ENCODE measurements around the gene MTIF2. TPM values are rescaled to one million over a fixed set of nuclear protein-coding genes. Genes with fewer than 3 reads are reported as not detected.

Gene MTIF2
- total and polyA plus RNA-seq, 9 of the 15 experiments (the other 6 are each of a cell fraction or from before 2014, with no cell fraction given), result 58.7 to 143 (median 105) TPM

GRCh38 chr2:55268907-55269644 is at the start of gene MTIF2 (continued):
- TF ChIP-seq CCNT2 (IDR thresholded peaks at IDR 0.05; ENCODE audit: borderline replicate concordance, extremely low read depth, insufficient read length, low read depth, low read length), result peak; percentile 58
- no peak for TF ChIP-seq ZNF274 (IDR thresholded peaks at IDR 0.05; ENCODE audit: borderline replicate concordance, low read depth, low read length)
- TF ChIP-seq PHF8 (IDR thresholded peaks at IDR 0.05; ENCODE audit: borderline replicate concordance, low read length), result peak; percentile 98
- TF ChIP-seq ZBED1 (IDR thresholded peaks at IDR 0.05), result peak; percentile 89
- TF ChIP-seq NFE2 (IDR thresholded peaks at IDR 0.05; ENCODE audit: low read depth), result no peak
- TF ChIP-seq KAT2B (IDR thresholded peaks at IDR 0.05; ENCODE audit: low read depth, low read length), result no peak
- peak; percentile 84 for TF ChIP-seq POLR2H (tag; IDR thresholded peaks at IDR 0.05; ENCODE audit: low read depth)
- TF ChIP-seq MAFG (tag; conservative IDR thresholded peaks at IDR 0.05), result no peak
- TF ChIP-seq PHB2 (IDR thresholded peaks at IDR 0.05; ENCODE audit: low read depth), result peak; percentile 73
- TF ChIP-seq, protein P1, sequence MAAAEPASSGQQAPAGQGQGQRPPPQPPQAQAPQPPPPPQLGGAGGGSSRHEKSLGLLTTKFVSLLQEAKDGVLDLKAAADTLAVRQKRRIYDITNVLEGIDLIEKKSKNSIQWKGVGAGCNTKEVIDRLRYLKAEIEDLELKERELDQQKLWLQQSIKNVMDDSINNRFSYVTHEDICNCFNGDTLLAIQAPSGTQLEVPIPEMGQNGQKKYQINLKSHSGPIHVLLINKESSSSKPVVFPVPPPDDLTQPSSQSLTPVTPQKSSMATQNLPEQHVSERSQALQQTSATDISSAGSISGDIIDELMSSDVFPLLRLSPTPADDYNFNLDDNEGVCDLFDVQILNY (CRISPR knock-in tag; IDR thresholded peaks at IDR 0.05), result no peak
- TF ChIP-seq SMAD3 (CRISPR knock-in tag; conservative IDR thresholded peaks at IDR 0.05), result peak; percentile 18; the same call in 1 of the 2 replicates
- TF ChIP-seq IFI16 (CRISPR knock-in tag; IDR thresholded peaks at IDR 0.05), result no peak
- TF ChIP-seq ATF3 (IDR thresholded peaks at IDR 0.05), result no peak
- TF ChIP-seq ATF3 (CRISPR knock-in tag; conservative IDR thresholded peaks at IDR 0.05), result 0 out of 2 replicates have a peak, but pooled peaks have one; percentile 21
- 0 out of 2 replicates have a peak, but pooled peaks have one; percentile 24 for TF ChIP-seq MEF2A (IDR thresholded peaks at IDR 0.05; ENCODE audit: control insufficient read depth, low read depth, low read length)
- peak; percentile 63 for TF ChIP-seq CREB1 (IDR thresholded peaks at IDR 0.05)
- peak; percentile 79 for TF ChIP-seq CREB1 (CRISPR knock-in tag; IDR thresholded peaks at IDR 0.05)
- peak; percentile 72; the same call in 1 of the 2 replicates for TF ChIP-seq ZKSCAN1 (IDR thresholded peaks at IDR 0.05; ENCODE audit: low read depth, low read length)
- TF ChIP-seq, protein P2, sequence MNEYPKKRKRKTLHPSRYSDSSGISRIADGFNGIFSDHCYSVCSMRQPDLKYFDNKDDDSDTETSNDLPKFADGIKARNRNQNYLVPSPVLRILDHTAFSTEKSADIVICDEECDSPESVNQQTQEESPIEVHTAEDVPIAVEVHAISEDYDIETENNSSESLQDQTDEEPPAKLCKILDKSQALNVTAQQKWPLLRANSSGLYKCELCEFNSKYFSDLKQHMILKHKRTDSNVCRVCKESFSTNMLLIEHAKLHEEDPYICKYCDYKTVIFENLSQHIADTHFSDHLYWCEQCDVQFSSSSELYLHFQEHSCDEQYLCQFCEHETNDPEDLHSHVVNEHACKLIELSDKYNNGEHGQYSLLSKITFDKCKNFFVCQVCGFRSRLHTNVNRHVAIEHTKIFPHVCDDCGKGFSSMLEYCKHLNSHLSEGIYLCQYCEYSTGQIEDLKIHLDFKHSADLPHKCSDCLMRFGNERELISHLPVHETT (CRISPR knock-in tag; conservative IDR thresholded peaks at IDR 0.05 in 1 of 2, IDR thresholded peaks at IDR 0.05 in 1 of 2), result peak in 1 of 2 experiments; percentile 82; a peak in 1 of 4 replicates
- peak; percentile 97 for TF ChIP-seq GTF2E2 (tag; IDR thresholded peaks at IDR 0.05)
- peak; percentile 78 for TF ChIP-seq MIER1 (IDR thresholded peaks at IDR 0.05; ENCODE audit: low read depth)
- TF ChIP-seq POLR2A (conservative IDR thresholded peaks at IDR 0.05), result peak; percentile 97
- peak; percentile 89; the same call in 1 of the 2 replicates for TF ChIP-seq THRAP3 (IDR thresholded peaks at IDR 0.05; ENCODE audit: borderline replicate concordance)
- TF ChIP-seq ZNF316 (IDR thresholded peaks at IDR 0.05), result peak; percentile 20; the same call in 1 of the 2 replicates
- TF ChIP-seq SMARCA4 (IDR thresholded peaks at IDR 0.05), result peak; percentile 80
- TF ChIP-seq, protein P3, sequence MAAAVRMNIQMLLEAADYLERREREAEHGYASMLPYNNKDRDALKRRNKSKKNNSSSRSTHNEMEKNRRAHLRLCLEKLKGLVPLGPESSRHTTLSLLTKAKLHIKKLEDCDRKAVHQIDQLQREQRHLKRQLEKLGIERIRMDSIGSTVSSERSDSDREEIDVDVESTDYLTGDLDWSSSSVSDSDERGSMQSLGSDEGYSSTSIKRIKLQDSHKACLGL (CRISPR knock-in tag; IDR thresholded peaks at IDR 0.05; ENCODE audit: borderline replicate concordance, poor library complexity, severe bottlenecking), result no peak
